KG1 (cell line): ENCODE results near the gene AK1.

ENCODE experiments used
- DNase-seq: peaks from one replicate; lab custom pipeline; 2025; lab: John Stamatoyannopoulos, UW

Gene AK1

DNA sequence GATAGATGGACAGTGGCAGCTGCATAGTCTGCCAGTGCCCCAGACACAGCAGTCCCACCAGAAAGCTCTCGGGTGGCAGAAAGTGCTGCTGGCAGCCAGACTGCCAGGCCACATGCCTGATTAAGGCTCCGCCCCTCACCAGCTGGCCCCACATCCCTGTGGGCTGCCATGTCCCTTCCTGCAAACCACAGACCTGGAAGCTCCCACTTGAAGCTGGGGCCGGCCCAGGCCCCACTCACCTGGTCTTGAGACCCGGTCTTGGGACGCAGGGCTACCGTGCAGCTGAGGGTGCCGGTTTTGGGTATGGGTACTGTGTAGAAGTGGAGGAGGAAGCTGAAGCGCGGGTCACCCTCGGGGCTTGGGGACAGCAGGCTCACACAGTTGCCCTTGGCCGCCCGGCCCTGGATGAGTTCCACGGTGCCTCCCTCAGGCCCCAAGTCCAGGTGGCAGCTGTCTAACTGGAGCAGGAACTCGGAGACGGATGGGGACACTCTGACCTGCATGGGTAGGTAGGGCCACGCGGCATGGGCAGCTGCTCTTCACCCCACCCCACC lies 59.5 kb downstream of the AK1 start:
- DNase-seq = no peak

- DNase-seq = no peak
Observed at GRCh38 chr9:127816728-127817127, 60.7 kb downstream of the AK1 start.
